IPS-20b (cell line): ENCODE results near the gene ZNF32.
"Not testable (repeated sequence)": the region's sequence is repeated elsewhere in the genome, so short reads cannot be mapped to it uniquely, and the experiment has no call there.

Source experiments
- H3K27ac ChIP-seq: one replicate; pipeline ENCODE4 v1.5.1; 2013; ENCODE audit warnings: low read length
- H3K27me3 ChIP-seq: 2 replicates; pipeline ENCODE4 v1.6.1; 2013; ENCODE audit warnings: mild to moderate bottlenecking, low read length, inconsistent platforms; ENCODE audit not compliant: insufficient read depth
- H3K36me3 ChIP-seq: 2 replicates; pipeline ENCODE4 v1.6.1; 2013; ENCODE audit warnings: low read depth, mild to moderate bottlenecking, inconsistent platforms, low read length, moderate library complexity; ENCODE audit not compliant: insufficient read depth
- H3K4me1 ChIP-seq: 2 replicates; pipeline ENCODE4 v1.6.1; 2013; ENCODE audit warnings: mild to moderate bottlenecking, control low read depth, inconsistent platforms, low read length, moderate library complexity; ENCODE audit not compliant: insufficient read depth
- H3K4me3 ChIP-seq: 2 replicates; pipeline ENCODE4 v1.5.1; 2013; ENCODE audit warnings: mild to moderate bottlenecking, low read length, inconsistent platforms
- H3K9ac ChIP-seq: 2 replicates; pipeline ENCODE4 v1.6.1; 2013; ENCODE audit warnings: low read depth, mild to moderate bottlenecking, inconsistent platforms, low read length, moderate library complexity
- H3K9me3 ChIP-seq: 2 replicates; pipeline ENCODE4 v1.6.1; 2013; ENCODE audit warnings: mild to moderate bottlenecking, low read depth, low read length, inconsistent platforms; ENCODE audit not compliant: insufficient read depth

ZNF32 gene

GRCh38 chr10:43622038-43622437, 26.6 kb downstream of the ZNF32 start:
- Histone ChIP-seq H3K27me3 (no peaks in the 10 kb centered on the region), H3K9ac (no peak overlapping the region), H3K4me3 (no peak overlapping the region), H3K4me1 (no peaks in the 10 kb centered on the region), H3K9me3 (peaks cover 42% of the 10 kb centered on the region), H3K36me3 (peaks cover 10% of the 10 kb centered on the region), H3K27ac (no peak overlapping the region)

DNA sequence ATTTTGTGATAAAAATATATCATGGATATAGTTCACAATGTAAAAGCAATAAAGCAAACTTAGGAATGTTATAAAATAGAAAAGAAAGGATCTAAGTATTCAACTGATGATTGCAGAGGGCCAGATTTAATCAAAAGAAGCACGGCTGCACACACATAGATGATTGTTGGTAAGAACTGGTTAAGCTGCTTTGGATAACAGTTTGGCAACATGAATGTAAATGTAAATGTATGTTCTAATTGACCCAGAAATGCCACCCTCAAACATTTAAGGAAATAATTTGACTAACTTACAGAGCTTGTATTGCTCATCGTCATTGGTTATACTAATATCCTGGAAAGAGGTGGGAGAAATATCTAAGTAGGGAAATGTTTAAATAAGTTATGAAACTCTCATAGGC, 29.3 kb downstream of the ZNF32 start:
- no peak overlapping the region for H3K27ac ChIP-seq
- peaks cover 67% of the 10 kb centered on the region for H3K9me3 ChIP-seq
- no peak overlapping the region for H3K9ac ChIP-seq
- H3K4me1 ChIP-seq: no peaks in the 10 kb centered on the region
- peaks cover 35% of the 10 kb centered on the region for H3K36me3 ChIP-seq
- H3K27me3 ChIP-seq: no peaks in the 10 kb centered on the region
- H3K4me3 ChIP-seq: no peak overlapping the region

GRCh38 chr10:43616697-43617370, 31.8 kb downstream of the ZNF32 start:
- Histone ChIP-seq H3K4me1 (no peaks in the 10 kb centered on the region), H3K9me3 (peaks cover 54% of the 10 kb centered on the region), H3K36me3 (peaks cover 53% of the 10 kb centered on the region), H3K27me3 (no peaks in the 10 kb centered on the region), H3K4me3 (no peak overlapping the region), H3K27ac (no peak overlapping the region), H3K9ac (no peak overlapping the region)

GRCh38 chr10:43610636-43611035, 38.0 kb downstream of the ZNF32 start:
- Histone ChIP-seq H3K27me3 (0 out of 2 replicates have a peak, but pooled peaks cover 5% of the 10 kb centered on the region), H3K27ac (no peak overlapping the region), H3K9me3 (peaks cover 11% of the 10 kb centered on the region), H3K9ac (no peak overlapping the region), H3K36me3 (peaks cover 44% of the 10 kb centered on the region), H3K4me3 (no peak overlapping the region), H3K4me1 (peaks cover 4% of the 10 kb centered on the region; the same call in 1 of the 2 replicates)

GRCh38 chr10:43607199-43607573, 41.5 kb downstream of the ZNF32 start:
- H3K9me3 ChIP-seq: no peaks in the 10 kb centered on the region
- H3K4me3 ChIP-seq: peak overlapping the region; percentile 80
- H3K9ac ChIP-seq: peak overlapping the region; percentile 78; the same call in 1 of the 2 replicates
- peaks cover 18% of the 10 kb centered on the region for H3K36me3 ChIP-seq
- no peak overlapping the region for H3K27ac ChIP-seq
- peaks cover 11% of the 10 kb centered on the region; the same call in 1 of the 2 replicates for H3K27me3 ChIP-seq
- H3K4me1 ChIP-seq: peaks cover 4% of the 10 kb centered on the region; the same call in 1 of the 2 replicates

DNA sequence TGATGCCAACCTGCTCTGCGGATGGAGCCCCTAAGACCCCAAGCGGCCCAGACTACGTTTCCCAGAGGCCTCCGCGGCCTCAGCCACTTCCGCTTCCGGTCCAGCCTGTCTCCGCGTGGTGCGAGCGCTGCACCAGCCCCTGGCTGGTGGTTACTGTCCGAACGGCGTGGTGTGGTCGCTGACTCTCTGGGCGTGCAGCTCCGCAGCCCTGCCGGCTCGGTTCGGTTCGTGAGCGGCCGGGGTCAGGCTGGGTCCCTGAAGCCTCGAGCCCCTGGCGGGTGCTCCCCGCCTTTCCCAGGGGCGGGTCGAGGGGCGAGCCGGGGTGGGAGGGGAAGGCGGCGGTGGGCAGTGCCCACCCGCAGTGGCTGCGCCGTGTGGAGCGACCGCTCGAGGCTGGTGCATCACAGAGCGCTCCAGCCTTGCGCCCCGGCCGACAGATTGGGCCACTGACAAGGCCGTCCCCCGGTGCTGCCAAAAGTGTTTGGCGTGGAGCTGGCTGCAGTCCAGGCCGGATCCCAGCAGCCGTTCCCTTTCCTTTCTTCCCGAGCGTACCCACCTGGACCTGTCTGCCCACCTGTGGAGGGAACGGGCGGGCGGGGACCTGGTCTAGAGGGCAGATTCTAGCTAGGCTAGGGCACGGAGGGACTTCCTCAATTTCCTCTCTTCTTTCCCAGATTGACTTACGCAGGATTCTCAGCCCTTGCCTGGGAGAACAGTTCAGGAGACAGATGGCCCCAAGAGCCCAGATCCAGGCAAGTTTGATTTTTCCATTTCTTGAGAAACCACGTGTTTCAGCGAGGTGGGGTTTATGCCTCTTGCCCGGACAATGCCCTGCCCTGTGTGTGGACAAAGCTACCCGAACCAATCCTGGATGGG, 42.1 kb downstream of the ZNF32 start, which contains the start of gene ZNF485:
Gene ZNF485, plus strand, starts transcription at position 116 of the 876 bp plus-strand sequence. Its CDS starts 613 bp downstream, at position 729.
- Histone ChIP-seq H3K4me3 (peak within 1 kb of the TSS; percentile 80), H3K9me3 (peaks cover under 1% of the 10 kb centered on the region; the same call in 1 of the 2 replicates), H3K4me1 (peaks cover 4% of the 10 kb centered on the region; the same call in 1 of the 2 replicates), H3K27me3 (peaks cover 11% of the 10 kb centered on the region; the same call in 1 of the 2 replicates), H3K9ac (peak within 1 kb of the TSS; percentile 78; the same call in 1 of the 2 replicates), H3K36me3 (peaks cover 13% of the 10 kb centered on the region), H3K27ac (no peak within 1 kb of the TSS)

GRCh38 chr10:43605850-43606322, 42.8 kb downstream of the ZNF32 start:
- H3K27me3 ChIP-seq: peaks cover 11% of the 10 kb centered on the region; the same call in 1 of the 2 replicates
- peaks cover 7% of the 10 kb centered on the region for H3K9me3 ChIP-seq
- H3K4me3 ChIP-seq: peak overlapping the region; percentile 80; the same call in 1 of the 2 replicates
- H3K4me1 ChIP-seq: peaks cover 4% of the 10 kb centered on the region; the same call in 1 of the 2 replicates
- H3K27ac ChIP-seq: no peak overlapping the region
- H3K9ac ChIP-seq: no peak overlapping the region
- H3K36me3 ChIP-seq: peaks cover 12% of the 10 kb centered on the region

GRCh38 chr10:43601576-43601975, 47.1 kb downstream of the ZNF32 start:
- not testable (repeated sequence) for H3K27me3 ChIP-seq, H3K4me3 ChIP-seq, H3K4me1 ChIP-seq, H3K36me3 ChIP-seq, H3K9ac ChIP-seq, H3K27ac ChIP-seq
- peaks cover 24% of the 10 kb centered on the region for H3K9me3 ChIP-seq

- H3K9me3 ChIP-seq: peaks cover 24% of the 10 kb centered on the region
- no peak overlapping the region for H3K4me3 ChIP-seq
- no peak overlapping the region for H3K27ac ChIP-seq
- H3K27me3 ChIP-seq: no peaks in the 10 kb centered on the region
- H3K36me3 ChIP-seq: no peaks in the 10 kb centered on the region
- H3K4me1 ChIP-seq: no peaks in the 10 kb centered on the region
- no peak overlapping the region for H3K9ac ChIP-seq
Measured at GRCh38 chr10:43599333-43599732, 49.3 kb downstream of the ZNF32 start.

- Histone ChIP-seq H3K36me3 (no peaks in the 10 kb centered on the region), H3K4me3 (no peak overlapping the region), H3K27ac (no peak overlapping the region), H3K9ac (no peak overlapping the region), H3K27me3 (no peaks in the 10 kb centered on the region), H3K9me3 (peaks cover 26% of the 10 kb centered on the region), H3K4me1 (no peaks in the 10 kb centered on the region)
Measured at GRCh38 chr10:43598446-43598845, 50.2 kb downstream of the ZNF32 start.

GRCh38 chr10:43596546-43596945, 52.1 kb downstream of the ZNF32 start:
- Histone ChIP-seq H3K27me3 (no peaks in the 10 kb centered on the region), H3K27ac (no peak overlapping the region), H3K9me3 (peaks cover 44% of the 10 kb centered on the region), H3K9ac (no peak overlapping the region), H3K4me3 (no peak overlapping the region), H3K36me3 (no peaks in the 10 kb centered on the region), H3K4me1 (no peaks in the 10 kb centered on the region)
